Muscle of leg (tissue), 9 donors: ENCODE data around the gene PPM1H. TPM values are rescaled to one million over a fixed set of nuclear protein-coding genes. Genes with fewer than 3 reads are reported as not detected.

Experiments
- polyA plus RNA-seq, 8 donors: library from polyadenylated mRNA; unstranded; fragments of 120-200 nt; gene quantifications; one replicate each; pipeline versions ENCODE4 v1.2.1 to v1.2.3, GENCODE V29; 2013; ENCODE audit warnings: inconsistent platforms in 1 of 8, low replicate concordance in 1 of 8; ENCODE audit not compliant: insufficient read length in 8 of 8, insufficient read depth in 1 of 8
- total RNA-seq: library from RNA; stranded (reverse); fragments of 120-200 nt; gene quantifications from one replicate; pipeline ENCODE4 v1.2.4, GENCODE V29; 2013

The PPM1H gene
- total and polyA plus RNA-seq, 9 donors, result 2.7 to 4.2 (median 3.4) TPM

Other genes with a start within 250 kb of the PPM1H start
- gene AVPR1A, start 216.1 kb upstream of the PPM1H start, total RNA-seq, result 11.7 TPM
- gene AVPR1A, start 216.1 kb upstream of the PPM1H start, polyA plus RNA-seq, result 10 to 100 TPM in 3 of 8 donors, 1 to 10 TPM in 5; 3.5 to 12.4 (median 8.3) TPM